CD4-positive, alpha-beta memory T cell (primary cell): ENCODE results near the gene MLKL. TPM values are rescaled to one million over a fixed set of nuclear protein-coding genes. Genes with fewer than 3 reads are reported as not detected.

Experiments
- CTCF ChIA-PET: fragments of 350-600 bp; sonication (Branson Sonifier 250); formaldehyde crosslinking; loops from one replicate; lab custom pipeline; 2021; ENCODE audit warnings: inconsistent platforms; ENCODE audit not compliant: partially characterized antibody; lab: Charles Lee
- POLR2A ChIA-PET: fragments of 350-600 bp; sonication (Branson Sonifier 250); formaldehyde crosslinking; loops from one replicate; lab custom pipeline; 2021; ENCODE audit not compliant: partially characterized antibody; lab: Charles Lee
- DNase-seq, 5 donors: peaks; one replicate each; pipeline versions ENCODE4 v3.0.0 to v3.0.0-alpha.2; 2020 to 2022; ENCODE audit warnings: mixed read lengths in 1 of 5
- H3K27ac ChIP-seq: one replicate; pipeline ENCODE4 v1.7.0; 2013; ENCODE audit warnings: low read depth, low read length
- H3K27me3 ChIP-seq: 2 replicates; pipeline ENCODE4 v1.7.0; 2013; ENCODE audit warnings: mild to moderate bottlenecking, low read length, moderate library complexity; ENCODE audit not compliant: insufficient read depth
- H3K36me3 ChIP-seq: 2 replicates; pipeline ENCODE4 v1.7.0; 2013; ENCODE audit warnings: mild to moderate bottlenecking, low read length, moderate library complexity; ENCODE audit not compliant: insufficient read depth
- H3K4me1 ChIP-seq: 2 replicates; pipeline ENCODE4 v1.7.0; 2013; ENCODE audit warnings: mild to moderate bottlenecking, low read length, moderate library complexity; ENCODE audit not compliant: insufficient read depth
- H3K4me3 ChIP-seq, 2 donors: one replicate each; pipeline ENCODE4 v1.7.0; 2013; ENCODE audit warnings: low read length in 2 of 2, mild to moderate bottlenecking in 1 of 2
- H3K9me3 ChIP-seq, 2 donors: one replicate each; pipeline ENCODE4 v1.7.0; 2013; ENCODE audit warnings: low read length in 2 of 2, control low read depth in 1 of 2; ENCODE audit not compliant: control insufficient read depth in 1 of 2
- H3K27ac Mint-ChIP-seq, 7 donors: one replicate each; pipeline ENCODE4 v1.8.0; 2020 to 2021; ENCODE audit warnings: mixed read lengths in 7 of 7, mild to moderate bottlenecking in 6 of 7, inconsistent platforms in 3 of 7, moderate library complexity in 3 of 7
- H3K27me3 Mint-ChIP-seq, 2 donors: one replicate each; pipeline ENCODE4 v1.8.0; 2020 to 2021; ENCODE audit warnings: mixed read lengths in 2 of 2
- H3K36me3 Mint-ChIP-seq, 2 donors: one replicate each; pipeline ENCODE4 v1.8.0; 2020 to 2021; ENCODE audit warnings: mixed read lengths in 2 of 2, inconsistent platforms in 1 of 2, mild to moderate bottlenecking in 1 of 2
- H3K4me1 Mint-ChIP-seq, 4 donors: one replicate each; pipeline ENCODE4 v1.8.0; 2020 to 2021; ENCODE audit warnings: mixed read lengths in 4 of 4, mild to moderate bottlenecking in 1 of 4
- H3K4me3 Mint-ChIP-seq, 8 donors: one replicate each; pipeline ENCODE4 v1.8.0; 2020 to 2021; ENCODE audit warnings: mixed read lengths in 8 of 8, mild to moderate bottlenecking in 7 of 8, moderate library complexity in 6 of 8, inconsistent platforms in 3 of 8
- H3K9me3 Mint-ChIP-seq, 8 donors: one replicate each; pipeline ENCODE4 v1.8.0; 2020 to 2021; ENCODE audit warnings: mixed read lengths in 8 of 8, mild to moderate bottlenecking in 5 of 8, inconsistent platforms in 3 of 8, moderate library complexity in 1 of 8
- intact Hi-C: fragments of 100-400 bp; cut with micrococcal nuclease; formaldehyde crosslinking; loops from one replicate; pipeline ENCODE4 v1.15.1; 2023
- polyA plus RNA-seq, 2 donors: library from polyadenylated mRNA; unstranded; fragments of 300-500 nt; fragmentation: Illumina TruSeq; gene quantifications; one replicate each; pipeline ENCODE4 v1.2.3, GENCODE V29; 2021
- total RNA-seq, 2 experiments: library from RNA; stranded (reverse); gene quantifications; one replicate each; pipeline ENCODE4 v1.2.3, GENCODE V29; 2021

MLKL gene
- total and polyA plus RNA-seq, 4 experiments from 2014 or later, result 12.5 to 40.6 (median 29.2) TPM

DNA sequence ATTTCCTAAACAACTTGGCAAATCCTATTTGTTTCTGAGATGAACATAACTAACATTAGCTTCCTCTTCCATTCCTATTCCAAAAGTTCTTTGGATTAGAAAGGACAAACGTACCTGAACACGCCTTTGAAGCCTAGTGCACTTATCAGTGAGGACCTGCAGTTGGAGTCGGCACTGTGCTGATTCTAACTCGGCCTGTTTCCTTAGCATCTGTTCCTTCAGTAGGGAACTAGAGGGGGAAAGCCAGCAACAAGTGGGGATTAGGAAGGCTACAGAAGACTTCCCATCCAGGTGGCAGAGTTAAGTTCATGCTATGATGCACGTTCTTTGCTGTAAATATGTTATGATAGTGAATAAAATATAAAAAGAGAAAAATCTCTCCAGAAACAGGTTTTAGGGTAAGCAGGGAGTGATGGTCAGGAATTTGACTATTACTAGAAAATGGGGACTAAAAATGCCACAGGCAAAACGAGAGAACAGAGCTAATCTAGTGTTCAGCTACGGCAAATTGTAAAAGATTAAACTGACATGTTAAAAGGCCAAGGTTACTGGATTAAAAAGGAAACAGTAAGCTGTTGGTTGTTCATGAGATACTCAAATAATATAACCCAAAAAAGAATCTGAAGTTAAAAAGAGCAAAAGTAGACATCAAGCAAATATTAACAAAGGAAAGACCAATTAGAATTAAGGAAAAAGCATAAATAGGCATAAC, 62.8 kb downstream of the MLKL start:
- Mint-ChIP-seq H3K27me3 (no peaks in the 10 kb centered on the region), H3K9me3 (no peaks in the 10 kb centered on the region), H3K36me3 (peaks cover 28 to 62% of the 10 kb centered on the region in 2 donors), H3K4me1 (no peaks in the 10 kb centered on the region), H3K4me3 (no peak overlapping the region), H3K27ac (peak overlapping the region in 4 of 7 donors; percentile 10 to 48 (median 34))
- DNase-seq, result no peak
- H3K27ac ChIP-seq, result no peak overlapping the region
- POLR2A ChIA-PET, result no interaction called here
- H3K4me1 ChIP-seq, result no peaks in the 10 kb centered on the region
- H3K36me3 ChIP-seq, result peaks cover 29% of the 10 kb centered on the region
- no peak overlapping the region for H3K4me3 ChIP-seq
- H3K27me3 ChIP-seq, result no peaks in the 10 kb centered on the region
- CTCF ChIA-PET, result interaction anchor here (0.6 to 3.6 kb wide), 2 partner anchors 14 to 158 kb away, joined by 4 to 19 read pairs; no protein-coding TSS in a partner anchor
- no peaks in the 10 kb centered on the region for H3K9me3 ChIP-seq
- intact Hi-C loops, result no loop called here

GRCh38 chr16:74635303-74635702, 65.4 kb downstream of the MLKL start:
- H3K4me1 Mint-ChIP-seq, result no peaks in the 10 kb centered on the region
- Histone ChIP-seq H3K4me3 (no peak overlapping the region), H3K27ac (no peak overlapping the region), H3K36me3 (peaks cover 51% of the 10 kb centered on the region), H3K27me3 (no peaks in the 10 kb centered on the region), H3K4me1 (no peaks in the 10 kb centered on the region), H3K9me3 (no peaks in the 10 kb centered on the region)
- peaks cover 44 to 62% of the 10 kb centered on the region in 2 donors for H3K36me3 Mint-ChIP-seq
- ChIA-PET POLR2A (interaction anchor here (0.6 kb wide), 1 partner anchor 764 kb away, joined by 3 read pairs; no protein-coding TSS in a partner anchor), CTCF (interaction anchor here (0.9 to 3.6 kb wide), 3 partner anchors 16 to 154 kb away, joined by 3 to 19 read pairs (median 3); no protein-coding TSS in a partner anchor)
- no peak for DNase-seq
- no peaks in the 10 kb centered on the region for H3K9me3 Mint-ChIP-seq
- no peak overlapping the region for H3K4me3 Mint-ChIP-seq
- H3K27me3 Mint-ChIP-seq, result no peaks in the 10 kb centered on the region
- peak overlapping the region in 2 of 7 donors; percentile 23 to 68 for H3K27ac Mint-ChIP-seq
- intact Hi-C loops, result no loop called here

- H3K27me3 Mint-ChIP-seq, result no peaks in the 10 kb centered on the region
- no peaks in the 10 kb centered on the region for H3K9me3 Mint-ChIP-seq
- H3K36me3 Mint-ChIP-seq, result peaks cover 55 to 74% of the 10 kb centered on the region in 2 donors
- ChIA-PET CTCF (interaction anchor here (0.7 kb wide), 1 partner anchor 10 kb away, joined by 3 read pairs; no protein-coding TSS in a partner anchor), POLR2A (no interaction called here)
- Histone ChIP-seq H3K36me3 (peaks cover 64% of the 10 kb centered on the region), H3K27ac (no peak overlapping the region), H3K27me3 (no peaks in the 10 kb centered on the region), H3K4me3 (no peak overlapping the region), H3K9me3 (no peaks in the 10 kb centered on the region), H3K4me1 (no peaks in the 10 kb centered on the region)
- DNase-seq, result no peak
- H3K27ac Mint-ChIP-seq, result no peak overlapping the region
- H3K4me3 Mint-ChIP-seq, result no peak overlapping the region
- H3K4me1 Mint-ChIP-seq, result peaks cover 0 to 5% (median 0%) of the 10 kb centered on the region in 4 donors
- intact Hi-C loops, result no loop called here
Observed at GRCh38 chr16:74633686-74634085, 67.0 kb downstream of the MLKL start.

DNA sequence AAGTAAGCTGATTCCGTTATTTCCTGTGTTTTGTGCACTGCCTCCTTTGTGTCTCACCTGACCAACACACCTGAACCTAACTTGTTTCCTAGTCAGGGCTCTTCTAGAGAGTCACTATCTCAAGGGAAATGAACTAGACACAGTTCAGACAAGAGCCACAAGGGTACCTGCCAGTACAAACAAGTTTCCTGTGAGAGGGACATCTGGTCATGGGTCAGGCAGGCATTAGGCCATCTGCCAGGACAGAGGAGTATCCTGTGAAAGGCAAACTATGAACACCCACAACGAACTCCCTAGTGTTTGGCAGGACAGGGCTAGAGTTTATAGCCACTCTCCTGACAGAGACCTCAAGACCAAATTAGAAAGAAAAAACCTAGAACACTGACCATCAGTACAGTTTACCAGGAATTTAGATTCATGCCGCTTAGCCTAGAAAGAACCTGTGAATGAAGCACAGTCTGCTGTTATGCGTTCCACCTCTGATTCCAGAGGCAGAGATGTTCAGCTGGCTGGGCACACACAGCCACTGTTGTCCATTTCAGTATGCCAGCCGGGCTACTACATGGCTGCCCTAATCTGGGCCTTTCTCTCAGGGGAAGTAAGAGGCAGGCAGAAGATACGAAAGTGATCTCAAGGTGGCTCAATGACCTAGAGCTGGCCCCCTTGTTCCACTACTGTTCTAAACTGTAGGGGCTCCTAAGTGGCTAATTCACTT, 73.0 kb downstream of the MLKL start:
- peaks cover 4 to 15% (median 6%) of the 10 kb centered on the region in 4 donors for H3K4me1 Mint-ChIP-seq
- H3K27ac Mint-ChIP-seq, result peak overlapping the region in 6 of 7 donors; percentile 64 to 85 (median 72)
- intact Hi-C loops, result no loop called here
- Histone ChIP-seq H3K36me3 (peaks cover 82% of the 10 kb centered on the region), H3K4me3 (no peak overlapping the region), H3K9me3 (no peaks in the 10 kb centered on the region), H3K27ac (no peak overlapping the region), H3K27me3 (no peaks in the 10 kb centered on the region), H3K4me1 (no peaks in the 10 kb centered on the region)
- no peak overlapping the region for H3K4me3 Mint-ChIP-seq
- no peaks in the 10 kb centered on the region for H3K9me3 Mint-ChIP-seq
- H3K36me3 Mint-ChIP-seq, result peaks cover 63 to 91% of the 10 kb centered on the region in 2 donors
- DNase-seq, result no peak
- ChIA-PET POLR2A (interaction anchor here (1.1 kb wide), 1 partner anchor 21 kb away, joined by 3 read pairs; the partner anchor contains the start of gene GLG1), CTCF (no interaction called here)
- H3K27me3 Mint-ChIP-seq, result no peaks in the 10 kb centered on the region

GRCh38 chr16:74626741-74627416, 73.8 kb downstream of the MLKL start:
- H3K4me1 ChIP-seq, result no peaks in the 10 kb centered on the region
- intact Hi-C loops, result no loop called here

DNA sequence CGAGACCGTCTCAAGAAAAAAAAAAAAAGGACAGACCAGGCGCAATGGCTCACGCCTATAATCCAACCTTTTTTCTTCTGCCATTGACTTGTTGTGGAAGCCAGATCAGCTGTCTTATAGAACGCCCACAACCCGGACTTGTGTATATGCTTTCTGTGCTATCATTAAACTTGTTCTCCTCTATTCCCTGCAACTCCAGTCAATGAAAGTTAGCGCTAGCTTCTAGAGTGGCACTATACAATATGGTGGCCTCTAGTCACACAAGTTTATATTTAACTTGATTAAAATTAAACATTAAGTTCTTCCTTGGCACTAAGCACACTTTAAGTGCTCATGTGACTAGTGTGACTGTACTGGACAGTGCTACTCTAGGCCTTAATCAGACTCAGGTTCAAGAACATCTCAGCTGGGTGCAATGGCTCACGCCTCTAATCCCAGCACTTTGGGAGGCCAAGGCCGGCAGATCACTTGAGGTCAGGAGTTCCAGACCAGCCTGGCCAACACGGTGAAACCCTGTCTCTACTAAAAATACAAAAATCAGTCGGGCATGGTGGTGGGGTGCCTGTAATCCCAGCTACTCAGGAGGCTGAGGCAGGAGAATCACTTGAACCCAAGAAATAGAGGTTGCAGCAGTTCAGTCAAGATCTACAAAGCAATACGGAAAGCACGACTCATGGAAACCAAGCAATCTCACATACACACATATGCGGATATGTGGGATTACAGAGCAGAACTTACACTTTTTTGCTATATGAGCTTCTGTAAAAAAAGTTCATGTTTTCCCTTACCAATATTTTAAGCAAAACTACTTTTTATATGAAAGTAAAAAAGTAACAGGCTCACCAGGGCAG, 74.9 kb downstream of the MLKL start:
- no peaks in the 10 kb centered on the region for H3K4me1 ChIP-seq
- peaks cover 66% of the 10 kb centered on the region for H3K36me3 ChIP-seq
- no peak overlapping the region for H3K27ac ChIP-seq
- H3K4me3 ChIP-seq, result no peak overlapping the region
- Mint-ChIP-seq H3K27me3 (no peaks in the 10 kb centered on the region), H3K36me3 (peaks cover 57 to 94% of the 10 kb centered on the region in 2 donors), H3K9me3 (peaks cover 0 to 2% (median 0%) of the 10 kb centered on the region in 8 donors), H3K4me1 (peaks cover 4 to 15% (median 6%) of the 10 kb centered on the region in 4 donors), H3K4me3 (no peak overlapping the region), H3K27ac (peak overlapping the region in 5 of 7 donors; percentile 19 to 83 (median 57))
- H3K27me3 ChIP-seq, result no peaks in the 10 kb centered on the region
- H3K9me3 ChIP-seq, result no peaks in the 10 kb centered on the region
- ChIA-PET CTCF (interaction anchor here (0.6 to 2.4 kb wide), 5 partner anchors 13 to 137 kb away, joined by 3 to 10 read pairs (median 3); partner anchors contain the start of gene GLG1), POLR2A (no interaction called here)
- intact Hi-C loops, result no loop called here
- DNase-seq, result no peak

More at GRCh38 chr16:74626741-74627416, 73.8 kb downstream of the MLKL start:
- no peaks in the 10 kb centered on the region for H3K27me3 ChIP-seq
- H3K9me3 Mint-ChIP-seq, result peaks cover 0 to 2% (median 0%) of the 10 kb centered on the region in 8 donors
- ChIA-PET CTCF (interaction anchor here (1.4 kb wide), 1 partner anchor 16 kb away, joined by 3 read pairs; no protein-coding TSS in a partner anchor), POLR2A (no interaction called here)
- H3K9me3 ChIP-seq, result no peaks in the 10 kb centered on the region
- peak overlapping the region in 5 of 7 donors; percentile 17 to 85 (median 64) for H3K27ac Mint-ChIP-seq
- H3K27me3 Mint-ChIP-seq, result no peaks in the 10 kb centered on the region
- H3K36me3 Mint-ChIP-seq, result peaks cover 56 to 94% of the 10 kb centered on the region in 2 donors
- DNase-seq, result no peak
- H3K4me3 Mint-ChIP-seq, result no peak overlapping the region
- H3K27ac ChIP-seq, result no peak overlapping the region
- H3K4me1 Mint-ChIP-seq, result peaks cover 4 to 15% (median 6%) of the 10 kb centered on the region in 4 donors
- H3K36me3 ChIP-seq, result peaks cover 78% of the 10 kb centered on the region
- H3K4me3 ChIP-seq, result no peak overlapping the region
